ENCODE measurements around the gene UPP1.

GRCh38 chr7:48126037-48126436 is 37.0 kb downstream of the UPP1 start:
- TF ChIP-seq CTCF (IDR thresholded peaks at IDR 0.05; ENCODE audit: low read length) (no peak), EZH2 (IDR thresholded peaks at IDR 0.05; ENCODE audit: borderline replicate concordance, low read length) (no peak)

All from OCI-LY1 (cell line).